GM12878 (cell line): ENCODE results near the gene FOXP1. TPM values are rescaled to one million over a fixed set of nuclear protein-coding genes. Genes with fewer than 3 reads are reported as not detected.

ENCODE experiments used
- ATAC-seq: fragments of 200-7000 bp; cut with Tn5 transposase; 3 replicates; pipeline ENCODE4 v1.9.1; 2020; ENCODE audit warnings: mild to moderate bottlenecking, moderate library complexity
- BruUV-seq: library from RNA; stranded (reverse); fragments of 400-500 nt; replicated peaks from 2 replicates; lab custom pipeline; 2021; lab: Mats Ljungman, UMichigan
- CTCF ChIA-PET: fragments of 300-600 bp; sonication (Branson Sonifier 250); formaldehyde crosslinking; extraction: SDS; loops from one replicate; lab custom pipeline; 2021; ENCODE audit warnings: inconsistent platforms; lab: Yijun Ruan, JAX
- POLR2A ChIA-PET: fragments of 350-600 bp; formaldehyde crosslinking; extraction: SDS; loops from one replicate; lab custom pipeline; 2021; ENCODE audit warnings: inconsistent platforms; lab: Charles Lee
- RAD21 ChIA-PET: fragments of 300-600 bp; sonication (Branson Sonifier 250); formaldehyde crosslinking; loops from one replicate; lab custom pipeline; 2023; ENCODE audit warnings: antibody characterized with exemption; ENCODE audit not compliant: unreplicated experiment; lab: Charles Lee
- SMC1A ChIA-PET: fragments of 300-600 bp; sonication (Branson Sonifier 250); formaldehyde crosslinking; loops from one replicate; lab custom pipeline; 2023; ENCODE audit not compliant: unreplicated experiment, uncharacterized antibody; lab: Charles Lee
- DNase-seq: peaks from one replicate; pipeline ENCODE4 v3.0.0-alpha.2; 2011; ENCODE audit warnings: low read depth, low spot score
- FAIRE-seq: peaks from 3 replicates; lab custom pipeline; 2011; peaks lifted over from hg19 to GRCh38; lab: Jason Lieb, UNC
- H2AFZ ChIP-seq: 2 replicates; pipeline ENCODE4 v1.6.0; 2011; ENCODE audit warnings: low read depth, low read length, control low read depth; ENCODE audit not compliant: control insufficient read depth
- H3K27ac ChIP-seq: 2 replicates; pipeline ENCODE4 v1.5.1; 2011; ENCODE audit warnings: control low read depth; ENCODE audit not compliant: control insufficient read depth, insufficient read depth
- H3K27me3 ChIP-seq, 2 experiments: replicated peaks in 1 of 2; 2 replicates each; pipeline versions ENCODE4 v1.6.0 to v1.6.1; 2011; ENCODE audit warnings: low read length in 1 of 2; ENCODE audit not compliant: control insufficient read depth in 2 of 2, insufficient read depth in 2 of 2
- H3K36me3 ChIP-seq, 2 experiments: 2 replicates each; pipeline ENCODE4 v1.5.1; 2011; ENCODE audit warnings: low read length in 1 of 2; ENCODE audit not compliant: control insufficient read depth in 2 of 2, insufficient read depth in 2 of 2
- H3K4me1 ChIP-seq: 2 replicates; pipeline ENCODE4 v1.6.1; 2011; ENCODE audit warnings: mild to moderate bottlenecking, low read length, moderate library complexity, mixed read lengths; ENCODE audit not compliant: control insufficient read depth, insufficient read depth
- H3K4me2 ChIP-seq: 2 replicates; pipeline ENCODE4 v1.6.0; 2011; ENCODE audit warnings: control low read depth; ENCODE audit not compliant: control insufficient read depth, insufficient read depth
- H3K4me3 ChIP-seq: fragments of 200-600 bp; sonication (generic); 2 replicates; pipeline ENCODE4 v1.5.1; 2016
- H3K79me2 ChIP-seq: 2 replicates; pipeline ENCODE4 v1.6.0; 2011; ENCODE audit warnings: low read length; ENCODE audit not compliant: control insufficient read depth, insufficient read depth
- H3K9ac ChIP-seq: 2 replicates; pipeline ENCODE4 v1.8.0; 2011; ENCODE audit warnings: low read length, control low read depth, mixed read lengths; ENCODE audit not compliant: control insufficient read depth, insufficient read depth
- H3K9me3 ChIP-seq: replicated peaks from 3 replicates; pipeline ENCODE4 v1.5.1; 2011; ENCODE audit warnings: mild to moderate bottlenecking, low read length; ENCODE audit not compliant: control insufficient read depth, insufficient read depth
- H4K20me1 ChIP-seq: 2 replicates; pipeline ENCODE4 v1.6.0; 2011; ENCODE audit not compliant: control insufficient read depth, insufficient read depth
- CBX3 ChIP-seq: fragments of 200-600 bp; sonication (generic); IDR thresholded peaks from 2 replicates; pipeline ENCODE4 v1.6.1; 2016; ENCODE audit warnings: low read depth, borderline replicate concordance
- CEBPB ChIP-seq, 2 experiments: fragments of 150-350 bp in 1 of 2; IDR thresholded peaks; 2 replicates each; pipeline ENCODE4 v1.6.1; 2012 to 2014; ENCODE audit warnings: low read depth in 2 of 2, low read length in 2 of 2, borderline replicate concordance in 1 of 2, inconsistent platforms in 1 of 2
- EGR1 ChIP-seq, 2 experiments: IDR thresholded peaks; 1 replicate in 1 of 2; 2 replicates in 1 of 2; pipeline ENCODE4 v1.6.1; 2011 to 2012; ENCODE audit warnings: low read depth in 2 of 2, low read length in 2 of 2, borderline replicate concordance in 1 of 2, mild to moderate bottlenecking in 1 of 2, moderate library complexity in 1 of 2
- ESRRA ChIP-seq: IDR thresholded peaks from 2 replicates; pipeline ENCODE4 v1.6.1; 2012; ENCODE audit warnings: mild to moderate bottlenecking, low read length, improper control_type of control experiment
- FOS ChIP-seq: IDR thresholded peaks from 3 replicates; pipeline ENCODE4 v1.6.1; 2011; ENCODE audit warnings: borderline replicate concordance; ENCODE audit not compliant: insufficient read length; ENCODE audit errors: extremely low read depth
- KLF5 ChIP-seq: fragments of 450-650 bp; IDR thresholded peaks from 2 replicates; pipeline ENCODE4 v1.6.1; 2014; ENCODE audit warnings: mild to moderate bottlenecking; ENCODE audit not compliant: partially characterized antibody
- MEF2A ChIP-seq: IDR thresholded peaks from 2 replicates; pipeline ENCODE4 v1.6.1; 2011; ENCODE audit warnings: low read depth, mild to moderate bottlenecking, low read length, moderate library complexity; ENCODE audit not compliant: insufficient read depth
- MTA3 ChIP-seq: IDR thresholded peaks from 2 replicates; pipeline ENCODE4 v1.6.1; 2012; ENCODE audit warnings: low read length, inconsistent platforms, borderline replicate concordance
- NFXL1 ChIP-seq: fragments of 450-650 bp; IDR thresholded peaks from 2 replicates; pipeline ENCODE4 v1.6.1; 2017; ENCODE audit warnings: antibody characterized with exemption, mild to moderate bottlenecking, borderline replicate concordance
- PML ChIP-seq: IDR thresholded peaks from 2 replicates; pipeline ENCODE4 v1.6.1; 2012; ENCODE audit warnings: low read length, inconsistent platforms
- SREBF1 ChIP-seq: IDR thresholded peaks from 2 replicates; pipeline ENCODE4 v1.6.1; 2012; ENCODE audit warnings: mild to moderate bottlenecking, low read length
- TBL1XR1 ChIP-seq: IDR thresholded peaks from 2 replicates; pipeline ENCODE4 v1.6.1; 2012; ENCODE audit warnings: low read depth, low read length, improper control_type of control experiment
- WGBS: methylation state at CpG from one replicate; pipeline ENCODE4 v1.1.6; 2016; ENCODE audit warnings: low lambda C conversion rate; ENCODE audit not compliant: insufficient replicate concordance, insufficient coverage; ENCODE audit errors: missing lambda C conversion rate; 5-methylcytosine and 5-hydroxymethylcytosine counted together
- in situ Hi-C: fragments of 300-500 bp; cut with MboI; formaldehyde crosslinking; loops from 9 replicates; pipeline ENCODE4 v1.14.3; 2018; ENCODE audit warnings: mixed read lengths
- intact Hi-C: fragments of 100-400 bp; cut with micrococcal nuclease; formaldehyde crosslinking; loops from one replicate; pipeline ENCODE4 v1.14.2; 2022; ENCODE audit not compliant: unreplicated experiment
- polyA plus RNA-seq, 11 experiments: library from polyadenylated mRNA; depleted of rRNA in 4 of 11; unstranded in 6 of 11; stranded (reverse) in 5 of 11; fragments of >200 nt; fragmentation: Nextera tagmentation in 4 of 11; fragmentation: Illumina TruSeq in 1 of 11; extraction: Ambion mirVana in 4 of 11; extraction: Trizol in 1 of 11; gene quantifications; 1 replicate in 1 of 11; 2 replicates in 10 of 11; pipeline versions ENCODE4 v1.2.1 to v1.2.3, GENCODE V29; 2011 to 2016; ENCODE audit warnings: inconsistent platforms in 2 of 11, missing spikeins in 2 of 11, low read depth in 1 of 11
- total RNA-seq, 4 experiments: library from RNA; depleted of rRNA in 3 of 4; stranded (reverse); fragments of >200 nt in 3 of 4; fragmentation: Illumina TruSeq in 1 of 4; extraction: Trizol in 1 of 4; gene quantifications; 2 replicates each; pipeline versions ENCODE4 v1.2.1 to v1.2.3, GENCODE V29; 2013 to 2021

Gene FOXP1
- total and polyA plus RNA-seq, 10 of the 15 experiments (the other 5 are each of a cell fraction or from before 2014, with no cell fraction given) = 0.05 to 1.6 (median 0.20) TPM; not detected in 1

- Histone ChIP-seq H3K9me3 (no peaks in the 10 kb centered on the region; the same call in 2 of the 3 replicates), H3K27ac (peak overlapping the region; percentile 14; the same call in 1 of the 2 replicates), H3K79me2 (no peaks in the 10 kb centered on the region), H4K20me1 (no peaks in the 10 kb centered on the region), H3K4me3 (no peak overlapping the region), H2AFZ (no peak overlapping the region), H3K27me3 (no peaks in the 10 kb centered on the region), H3K36me3 (no peaks in the 10 kb centered on the region), H3K4me2 (peak overlapping the region; percentile 5; the same call in 1 of the 2 replicates), H3K9ac (no peak overlapping the region), H3K4me1 (peaks cover 14% of the 10 kb centered on the region)
- FAIRE-seq = no peak
- TF ChIP-seq SREBF1 (no peak), EGR1 (IDR thresholded peaks at IDR 0.05; ENCODE audit: borderline replicate concordance in 1 of 2, low read depth in 2 of 2, low read length in 2 of 2) (no peak), CBX3 (no peak), PML (no peak), ESRRA (no peak)
- intact Hi-C loops (no loop called here), in situ Hi-C loops (no loop called here)
- ChIA-PET SMC1A (no interaction called here), RAD21 (no interaction called here), CTCF (interaction anchor here (0.8 to 0.9 kb wide), 2 partner anchors 32 to 140 kb away, joined by 3 read pairs; no protein-coding TSS in a partner anchor), POLR2A (no interaction called here)
- 64% methylated on average over 4 of the region's 4 CpGs for WGBS
- no peak for ATAC-seq
- no TSS peak for BruUV-seq
- DNase-seq = no peak
Observed at GRCh38 chr3:71444861-71445259, 138.7 kb downstream of the FOXP1 start.

GRCh38 chr3:71444028-71444860 is 139.3 kb downstream of the FOXP1 start:
- peak overlapping the region; percentile 34; the same call in 1 of the 2 replicates for H2AFZ ChIP-seq
- ATAC-seq (peak; percentile 99), FAIRE-seq (peak; percentile 84), DNase-seq (peak; percentile 82)
- no peaks in the 10 kb centered on the region for H3K27me3 ChIP-seq
- no peaks in the 10 kb centered on the region for H3K79me2 ChIP-seq
- H4K20me1 ChIP-seq = no peaks in the 10 kb centered on the region
- H3K4me1 ChIP-seq = peaks cover 14% of the 10 kb centered on the region
- H3K4me2 ChIP-seq = peak overlapping the region; percentile 5; the same call in 1 of the 2 replicates
- H3K9me3 ChIP-seq = no peaks in the 10 kb centered on the region; the same call in 2 of the 3 replicates
- intact Hi-C loops = no loop called here
- RAD21 ChIA-PET = no interaction called here
- 17% methylated on average over 17 of the region's 17 CpGs for WGBS
- no TSS peak for BruUV-seq
- POLR2A ChIA-PET = no interaction called here
- H3K36me3 ChIP-seq = no peaks in the 10 kb centered on the region
- H3K4me3 ChIP-seq = no peak overlapping the region
- in situ Hi-C loops = no loop called here
- no peak overlapping the region for H3K9ac ChIP-seq
- peak overlapping the region; percentile 14 for H3K27ac ChIP-seq
- CTCF ChIA-PET = interaction anchor here (0.6 to 1.0 kb wide), 2 partner anchors 47 to 79 kb away, joined by 3 to 4 read pairs; no protein-coding TSS in a partner anchor
- SMC1A ChIA-PET = interaction anchor here (0.7 to 1.3 kb wide), 4 partner anchors 10 to 85 kb away, joined by 3 to 4 read pairs (median 3); no protein-coding TSS in a partner anchor
- TF ChIP-seq NFXL1 (no peak), TBL1XR1 (0 out of 2 replicates have a peak, but pooled peaks have one; percentile 24), MEF2A (no peak), KLF5 (no peak), FOS (no peak), MTA3 (peak; percentile 45; the same call in 1 of the 2 replicates), CEBPB (IDR thresholded peaks at IDR 0.05; ENCODE audit: borderline replicate concordance in 1 of 2, low read depth in 2 of 2, low read length in 2 of 2) (no peak)
